Measurements from ENCODE around the gene DPH6. TPM values are rescaled to one million over a fixed set of nuclear protein-coding genes. Genes with fewer than 3 reads are reported as not detected.

Gene DPH6
- total RNA-seq, 4 donors from 2014 or later = 15.9 to 44.1 (median 26.1) TPM

- in situ Hi-C loops (cut with MboI; ENCODE audit: low sequenced_read_pairs in 4 of 4) (no loop called here), intact Hi-C loops (cut with DNase I; ENCODE audit: low total_unique reads) (no loop called here)
- no peak for TF ChIP-seq POLR2A (IDR thresholded peaks at IDR 0.05)
- no peak for TF ChIP-seq CTCF (IDR thresholded peaks at IDR 0.05 in 4 of 5, conservative IDR thresholded peaks at IDR 0.05 in 1 of 5)
- peaks cover 0 to 5% of the 10 kb centered on the region in 2 donors for H3K4me1 ChIP-seq
- no peak overlapping the region for H3K27ac ChIP-seq
- no peaks in the 10 kb centered on the region for H3K36me3 ChIP-seq
- H3K9me3 ChIP-seq = no peaks in the 10 kb centered on the region
- DNase-seq (no peak), ATAC-seq (peak; percentile 65 to 75)
- no peaks in the 10 kb centered on the region for H3K27me3 ChIP-seq
- H3K4me3 ChIP-seq = no peak overlapping the region
Measured at GRCh38 chr15:35481992-35482391, 64.0 kb downstream of the DPH6 start.

GRCh38 chr15:35481064-35481463 is 64.9 kb downstream of the DPH6 start:
- TF ChIP-seq CTCF (IDR thresholded peaks at IDR 0.05 in 4 of 5, conservative IDR thresholded peaks at IDR 0.05 in 1 of 5) (no peak), POLR2A (IDR thresholded peaks at IDR 0.05) (no peak)
- no peaks in the 10 kb centered on the region for H3K9me3 ChIP-seq
- in situ Hi-C loops (cut with MboI; ENCODE audit: low sequenced_read_pairs in 4 of 4) = no loop called here

GRCh38 chr15:35479423-35479822 is 66.5 kb downstream of the DPH6 start:
- TF ChIP-seq POLR2A (IDR thresholded peaks at IDR 0.05) (no peak), CTCF (IDR thresholded peaks at IDR 0.05 in 4 of 5, conservative IDR thresholded peaks at IDR 0.05 in 1 of 5) (no peak)
- no peaks in the 10 kb centered on the region for H3K36me3 ChIP-seq
- H3K27me3 ChIP-seq = no peaks in the 10 kb centered on the region
- ATAC-seq (no peak), DNase-seq (no peak)
- H3K9me3 ChIP-seq = no peaks in the 10 kb centered on the region
- H3K4me3 ChIP-seq = no peak overlapping the region
- intact Hi-C loops (cut with DNase I; ENCODE audit: low total_unique reads) = no loop called here
- in situ Hi-C loops (cut with MboI; ENCODE audit: low sequenced_read_pairs in 4 of 4) = no loop called here
- H3K27ac ChIP-seq = no peak overlapping the region
- H3K4me1 ChIP-seq = peaks cover 0 to 5% of the 10 kb centered on the region in 2 donors

More at GRCh38 chr15:35481064-35481463, 64.9 kb downstream of the DPH6 start:
- Histone ChIP-seq H3K4me1 (peaks cover 0 to 5% of the 10 kb centered on the region in 2 donors), H3K4me3 (no peak overlapping the region), H3K27ac (no peak overlapping the region), H3K36me3 (no peaks in the 10 kb centered on the region), H3K27me3 (no peaks in the 10 kb centered on the region)
- intact Hi-C loops (cut with DNase I; ENCODE audit: low total_unique reads) = no loop called here
- ATAC-seq = no peak
- DNase-seq = no peak

GRCh38 chr15:35477312-35478262 is 68.4 kb downstream of the DPH6 start:
- H3K4me1 ChIP-seq = peaks cover 0 to 5% of the 10 kb centered on the region in 2 donors
- TF ChIP-seq POLR2A (IDR thresholded peaks at IDR 0.05) = no peak
- no peak for TF ChIP-seq CTCF (IDR thresholded peaks at IDR 0.05 in 4 of 5, conservative IDR thresholded peaks at IDR 0.05 in 1 of 5)
- no peaks in the 10 kb centered on the region for H3K36me3 ChIP-seq
- in situ Hi-C loops (cut with MboI; ENCODE audit: low sequenced_read_pairs in 4 of 4) = no loop called here
- H3K4me3 ChIP-seq = no peak overlapping the region
- no peaks in the 10 kb centered on the region for H3K27me3 ChIP-seq
- DNase-seq = no peak
- no peak overlapping the region for H3K27ac ChIP-seq
- no peaks in the 10 kb centered on the region for H3K9me3 ChIP-seq
- intact Hi-C loops (cut with DNase I; ENCODE audit: low total_unique reads) = no loop called here
- no peak for ATAC-seq
